Testis (tissue), 2 donors: ENCODE data around the gene VASH2.

Experiments used
- POLR2A ChIP-seq: fragments of 450-650 bp; IDR thresholded peaks from one replicate; pipeline ENCODE4 v1.6.1; 2017; ENCODE audit warnings: antibody characterized with exemption, mild to moderate bottlenecking, moderate library complexity
- TF ChIP-seq, protein P1 (sequence below), 3 experiments: fragments of 450-650 bp in 2 of 3; fragments of 200-600 bp in 1 of 3; sonication (generic) in 1 of 3; IDR thresholded peaks; one replicate each; pipeline ENCODE4 v1.5.1; 2016 to 2019; ENCODE audit warnings: antibody characterized with exemption in 3 of 3, mild to moderate bottlenecking in 2 of 3, moderate library complexity in 1 of 3

DNA sequence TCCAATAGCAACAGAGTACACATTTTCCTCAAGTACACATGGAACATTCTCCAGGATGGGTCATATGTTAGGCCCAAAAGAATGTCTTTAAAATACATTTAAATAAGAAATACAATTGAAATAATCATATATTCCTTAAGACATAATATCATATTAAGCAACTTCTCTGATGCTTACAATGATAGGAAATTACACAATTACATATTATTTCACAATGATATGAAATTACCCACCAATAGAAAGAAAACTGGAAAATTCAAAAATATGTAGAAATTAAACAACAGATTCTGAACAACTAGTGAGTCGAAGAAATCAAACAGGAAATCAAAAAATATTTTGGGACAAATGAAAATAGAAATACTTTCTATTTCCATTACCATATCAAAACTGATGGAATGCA lies 46.7 kb upstream of the VASH2 start:
- TF ChIP-seq, protein P1, sequence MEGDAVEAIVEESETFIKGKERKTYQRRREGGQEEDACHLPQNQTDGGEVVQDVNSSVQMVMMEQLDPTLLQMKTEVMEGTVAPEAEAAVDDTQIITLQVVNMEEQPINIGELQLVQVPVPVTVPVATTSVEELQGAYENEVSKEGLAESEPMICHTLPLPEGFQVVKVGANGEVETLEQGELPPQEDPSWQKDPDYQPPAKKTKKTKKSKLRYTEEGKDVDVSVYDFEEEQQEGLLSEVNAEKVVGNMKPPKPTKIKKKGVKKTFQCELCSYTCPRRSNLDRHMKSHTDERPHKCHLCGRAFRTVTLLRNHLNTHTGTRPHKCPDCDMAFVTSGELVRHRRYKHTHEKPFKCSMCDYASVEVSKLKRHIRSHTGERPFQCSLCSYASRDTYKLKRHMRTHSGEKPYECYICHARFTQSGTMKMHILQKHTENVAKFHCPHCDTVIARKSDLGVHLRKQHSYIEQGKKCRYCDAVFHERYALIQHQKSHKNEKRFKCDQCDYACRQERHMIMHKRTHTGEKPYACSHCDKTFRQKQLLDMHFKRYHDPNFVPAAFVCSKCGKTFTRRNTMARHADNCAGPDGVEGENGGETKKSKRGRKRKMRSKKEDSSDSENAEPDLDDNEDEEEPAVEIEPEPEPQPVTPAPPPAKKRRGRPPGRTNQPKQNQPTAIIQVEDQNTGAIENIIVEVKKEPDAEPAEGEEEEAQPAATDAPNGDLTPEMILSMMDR (IDR thresholded peaks at IDR 0.05): no peak
- no peak for TF ChIP-seq POLR2A
